Choroid plexus epithelial cell (primary cell): ENCODE results near the gene PAK5.

Experiments
- DNase-seq: peaks from one replicate; pipeline ENCODE4 v3.0.0-alpha.2; 2010; ENCODE audit warnings: low read depth
- H3K4me3 ChIP-seq: 2 replicates; pipeline ENCODE4 v1.5.1; 2011; ENCODE audit warnings: low read depth, mild to moderate bottlenecking, control low read depth, low read length, moderate library complexity
- CTCF ChIP-seq: conservative IDR thresholded peaks from 2 replicates; pipeline ENCODE4 v1.5.1; 2011; ENCODE audit warnings: low read depth, mild to moderate bottlenecking, control low read depth, inconsistent platforms, low read length, moderate library complexity

PAK5 gene

GRCh38 chr20:9616833-9617461 is 221.9 kb downstream of the PAK5 start:
- DNase-seq: peak; percentile 81
- peak; percentile 85 for TF ChIP-seq CTCF
- H3K4me3 ChIP-seq: no peak overlapping the region

DNA sequence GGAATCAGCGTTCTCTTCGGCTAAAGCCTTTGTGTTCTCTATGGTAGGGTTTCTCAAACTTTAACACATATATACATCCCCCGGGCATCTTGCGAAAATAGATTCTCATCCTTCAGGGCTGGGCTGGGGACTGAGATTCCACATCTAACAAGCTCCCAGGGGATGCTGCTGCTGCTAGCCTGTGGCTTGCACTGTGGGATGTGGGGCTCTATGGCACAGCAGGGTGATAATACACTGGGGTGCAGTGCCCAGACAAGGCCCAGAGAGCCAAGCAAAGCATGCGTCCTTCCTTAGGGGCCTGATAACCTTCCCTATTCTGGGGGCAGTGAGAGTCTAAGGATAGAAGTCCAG is 222.4 kb downstream of the PAK5 start:
- DNase-seq: no peak
- no peak for TF ChIP-seq CTCF
- no peak overlapping the region for H3K4me3 ChIP-seq

DNA sequence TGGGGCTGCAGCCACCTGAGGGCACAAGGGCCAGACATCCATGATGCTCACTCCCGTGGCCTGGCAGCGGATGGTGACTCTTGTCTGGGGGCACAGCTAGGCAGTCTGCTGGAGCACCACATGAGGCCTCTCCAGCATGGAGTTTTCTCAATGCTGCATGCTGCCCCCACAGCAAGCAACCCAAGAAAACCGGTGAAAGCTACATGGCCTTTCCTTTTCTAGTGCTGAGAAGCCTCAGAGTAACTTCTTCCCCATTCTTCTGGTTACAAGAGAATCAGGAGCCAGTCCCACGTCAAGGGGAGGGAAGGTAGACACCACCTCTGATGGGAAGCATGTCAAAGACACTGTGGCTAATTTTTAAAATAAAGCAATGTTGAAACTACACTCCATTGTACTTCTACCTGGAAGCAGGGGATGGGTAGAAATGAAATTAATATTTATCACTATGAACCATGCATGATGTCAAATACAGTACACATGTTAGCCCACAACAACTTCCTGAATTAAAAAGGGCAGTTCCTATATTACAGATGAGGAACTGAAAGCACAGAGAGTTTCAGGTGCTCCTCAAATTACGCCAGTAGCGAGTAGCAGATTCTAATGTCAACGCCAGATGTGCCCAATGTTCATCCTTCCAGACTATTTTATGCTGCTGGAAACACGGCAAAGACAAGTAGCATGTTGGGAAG is 223.0 kb downstream of the PAK5 start:
- TF ChIP-seq CTCF: no peak
- H3K4me3 ChIP-seq: no peak overlapping the region
- DNase-seq: no peak

- no peak for DNase-seq
- no peak overlapping the region for H3K4me3 ChIP-seq
- no peak for TF ChIP-seq CTCF
These were observed 223.8 kb downstream of the PAK5 start for GRCh38 chr20:9615118-9615517.

- no peak overlapping the region for H3K4me3 ChIP-seq
- DNase-seq: no peak
- no peak for TF ChIP-seq CTCF
These were observed 225.0 kb downstream of the PAK5 start for GRCh38 chr20:9613871-9614270.

- TF ChIP-seq CTCF: no peak
- no peak overlapping the region for H3K4me3 ChIP-seq
- DNase-seq: no peak
These were observed 227.0 kb downstream of the PAK5 start for GRCh38 chr20:9611921-9612320.

- no peak overlapping the region for H3K4me3 ChIP-seq
- DNase-seq: no peak
- TF ChIP-seq CTCF: no peak
These were observed 228.2 kb downstream of the PAK5 start for GRCh38 chr20:9610665-9611064.
